ENCODE results near the gene WSCD2.

Gene WSCD2

GRCh38 chr12:108175310-108175709 lies 46.2 kb downstream of the WSCD2 start:
- H3K4me3 ChIP-seq (ENCODE audit: low read length), result no peak overlapping the region
- no peaks in the 10 kb centered on the region for H3K27me3 ChIP-seq (ENCODE audit: insufficient read depth, low read length, poor library complexity)
- H3K27ac ChIP-seq (ENCODE audit: low read depth, low read length), result no peak overlapping the region

DNA sequence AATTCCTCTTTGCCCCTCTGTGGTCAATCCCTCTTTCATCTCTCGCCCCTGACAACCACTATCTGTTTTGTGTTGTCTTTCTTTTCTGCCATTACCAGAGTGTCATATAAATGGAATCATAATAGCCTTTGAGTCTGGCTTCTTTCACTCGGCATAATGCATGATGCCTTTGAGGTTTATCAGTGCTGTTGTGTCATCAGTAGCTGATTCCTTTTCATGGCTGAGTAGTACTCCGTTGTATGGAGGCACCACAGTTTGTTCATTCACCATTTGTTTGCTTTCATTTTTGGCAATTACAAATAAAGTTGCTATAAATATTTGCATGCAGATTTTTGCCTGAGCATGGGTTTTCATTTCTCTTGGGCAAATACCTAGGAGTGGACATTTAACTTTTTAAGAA lies 47.2 kb downstream of the WSCD2 start:
- H3K9ac ChIP-seq (ENCODE audit: low read length), result no peak overlapping the region
- no peak overlapping the region for H3K4ac ChIP-seq (ENCODE audit: low read depth, low read length)
- H3K36me3 ChIP-seq (ENCODE audit: control insufficient read depth, insufficient read depth, low read length), result no peaks in the 10 kb centered on the region
- no peak overlapping the region for H4K5ac ChIP-seq (ENCODE audit: low read length)
- H3K23ac ChIP-seq (ENCODE audit: low read length), result no peak overlapping the region
- H3K4me3 ChIP-seq (ENCODE audit: low read length), result no peak overlapping the region
- H4K8ac ChIP-seq (ENCODE audit: low read depth, low read length), result no peak overlapping the region
- H3K27ac ChIP-seq (ENCODE audit: low read depth, low read length), result no peak overlapping the region
- H2BK120ac ChIP-seq (ENCODE audit: low read depth, low read length), result no peak overlapping the region
- H2BK5ac ChIP-seq (ENCODE audit: low read length), result no peak overlapping the region
- no peaks in the 10 kb centered on the region for H3K79me1 ChIP-seq (ENCODE audit: low read length)
- no CpG with 5 or more reads among the region's 3 CpGs for WGBS (ENCODE audit: extremely low coverage, insufficient coverage, low lambda C conversion rate)
- no peaks in the 10 kb centered on the region for H3K27me3 ChIP-seq (ENCODE audit: insufficient read depth, low read length, poor library complexity)
- H3K79me2 ChIP-seq (ENCODE audit: control insufficient read depth, insufficient read depth, low read length), result no peaks in the 10 kb centered on the region
- H3K56ac ChIP-seq (ENCODE audit: low read length), result no peak overlapping the region
- H2BK15ac ChIP-seq (replicated peaks; ENCODE audit: low read depth), result no peak overlapping the region
- H3K4me2 ChIP-seq (ENCODE audit: low read length), result no peak overlapping the region
- no peak overlapping the region for H2AK5ac ChIP-seq (ENCODE audit: low read length)
- H3K4me1 ChIP-seq (ENCODE audit: control insufficient read depth, low read depth, low read length), result peaks cover 5% of the 10 kb centered on the region
- no peak overlapping the region for H3K18ac ChIP-seq (ENCODE audit: low read length)
- no peak for DNase-seq

More at GRCh38 chr12:108175310-108175709, 46.2 kb downstream of the WSCD2 start:
- Histone ChIP-seq H2BK15ac (replicated peaks; ENCODE audit: low read depth) (no peak overlapping the region), H2BK5ac (ENCODE audit: low read length) (no peak overlapping the region), H3K56ac (ENCODE audit: low read length) (no peak overlapping the region), H2BK120ac (ENCODE audit: low read depth, low read length) (no peak overlapping the region), H4K8ac (ENCODE audit: low read depth, low read length) (no peak overlapping the region), H4K5ac (ENCODE audit: low read length) (no peak overlapping the region), H3K4ac (ENCODE audit: low read depth, low read length) (no peak overlapping the region), H3K79me2 (ENCODE audit: control insufficient read depth, insufficient read depth, low read length) (no peaks in the 10 kb centered on the region), H2AK5ac (ENCODE audit: low read length) (no peak overlapping the region), H3K9ac (ENCODE audit: low read length) (no peak overlapping the region), H3K4me2 (ENCODE audit: low read length) (no peak overlapping the region), H3K4me1 (ENCODE audit: control insufficient read depth, low read depth, low read length) (peaks cover 5% of the 10 kb centered on the region), H3K79me1 (ENCODE audit: low read length) (no peaks in the 10 kb centered on the region), H3K18ac (ENCODE audit: low read length) (no peak overlapping the region), H3K36me3 (ENCODE audit: control insufficient read depth, insufficient read depth, low read length) (no peaks in the 10 kb centered on the region), H3K23ac (ENCODE audit: low read length) (no peak overlapping the region)
- DNase-seq, result no peak
- no CpG with 5 or more reads among the region's 4 CpGs for WGBS (ENCODE audit: extremely low coverage, insufficient coverage, low lambda C conversion rate)

- DNase-seq, result no peak
- H3K27me3 ChIP-seq (ENCODE audit: insufficient read depth, low read length, poor library complexity), result no peaks in the 10 kb centered on the region
- H3K4ac ChIP-seq (ENCODE audit: low read depth, low read length), result no peak overlapping the region
- no peak overlapping the region for H3K9ac ChIP-seq (ENCODE audit: low read length)
- no peak overlapping the region for H2BK15ac ChIP-seq (replicated peaks; ENCODE audit: low read depth)
- no peak overlapping the region for H4K5ac ChIP-seq (ENCODE audit: low read length)
- no peak overlapping the region for H3K4me3 ChIP-seq (ENCODE audit: low read length)
- H3K79me2 ChIP-seq (ENCODE audit: control insufficient read depth, insufficient read depth, low read length), result no peaks in the 10 kb centered on the region
- no peak overlapping the region for H3K4me2 ChIP-seq (ENCODE audit: low read length)
- no CpG with 5 or more reads among the region's 3 CpGs for whole genome bisulfite sequencing (ENCODE audit: extremely low coverage, insufficient coverage, low lambda C conversion rate)
- H3K4me1 ChIP-seq (ENCODE audit: control insufficient read depth, low read depth, low read length), result peaks cover 5% of the 10 kb centered on the region
- H3K27ac ChIP-seq (ENCODE audit: low read depth, low read length), result no peak overlapping the region
- H3K56ac ChIP-seq (ENCODE audit: low read length), result no peak overlapping the region
- no peak overlapping the region for H3K18ac ChIP-seq (ENCODE audit: low read length)
- H2BK5ac ChIP-seq (ENCODE audit: low read length), result no peak overlapping the region
- H3K79me1 ChIP-seq (ENCODE audit: low read length), result no peaks in the 10 kb centered on the region
- H2AK5ac ChIP-seq (ENCODE audit: low read length), result no peak overlapping the region
- H3K23ac ChIP-seq (ENCODE audit: low read length), result no peak overlapping the region
- H3K36me3 ChIP-seq (ENCODE audit: control insufficient read depth, insufficient read depth, low read length), result no peaks in the 10 kb centered on the region
- H4K8ac ChIP-seq (ENCODE audit: low read depth, low read length), result no peak overlapping the region
- no peak overlapping the region for H2BK120ac ChIP-seq (ENCODE audit: low read depth, low read length)
Observed at GRCh38 chr12:108177131-108177530, 48.0 kb downstream of the WSCD2 start.

DNA sequence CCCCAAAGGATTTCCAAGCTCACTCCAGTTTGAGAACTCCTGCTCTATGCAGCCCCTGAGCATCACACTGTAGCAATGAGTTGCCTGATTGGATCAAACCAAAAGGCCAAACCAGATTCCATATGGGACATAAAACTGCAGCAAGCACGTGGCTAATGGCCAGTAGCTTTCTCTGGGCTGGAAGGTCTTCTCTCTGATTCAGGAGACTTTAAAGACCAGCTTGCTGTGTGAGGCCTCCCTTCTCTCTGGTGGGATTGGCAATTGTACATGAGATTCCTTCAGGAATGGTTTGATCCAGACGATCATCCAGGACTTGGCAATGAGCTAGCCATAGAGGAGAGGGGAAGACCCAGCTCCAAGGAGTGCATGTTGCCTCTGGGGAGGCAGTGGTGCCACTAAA lies 50.2 kb downstream of the WSCD2 start:
- H3K79me2 ChIP-seq (ENCODE audit: control insufficient read depth, insufficient read depth, low read length), result no peaks in the 10 kb centered on the region
- H2BK15ac ChIP-seq (replicated peaks; ENCODE audit: low read depth), result no peak overlapping the region
- H3K18ac ChIP-seq (ENCODE audit: low read length), result no peak overlapping the region
- H4K8ac ChIP-seq (ENCODE audit: low read depth, low read length), result no peak overlapping the region
- no peak overlapping the region for H3K4ac ChIP-seq (ENCODE audit: low read depth, low read length)
- no peak overlapping the region for H3K56ac ChIP-seq (ENCODE audit: low read length)
- H3K36me3 ChIP-seq (ENCODE audit: control insufficient read depth, insufficient read depth, low read length), result no peaks in the 10 kb centered on the region
- H2AK5ac ChIP-seq (ENCODE audit: low read length), result no peak overlapping the region
- no peaks in the 10 kb centered on the region for H3K27me3 ChIP-seq (ENCODE audit: insufficient read depth, low read length, poor library complexity)
- peaks cover 3% of the 10 kb centered on the region for H3K4me1 ChIP-seq (ENCODE audit: control insufficient read depth, low read depth, low read length)
- no peak overlapping the region for H3K9ac ChIP-seq (ENCODE audit: low read length)
- no CpG with 5 or more reads among the region's 2 CpGs for WGBS (ENCODE audit: extremely low coverage, insufficient coverage, low lambda C conversion rate)
- DNase-seq, result no peak
- no peak overlapping the region for H4K5ac ChIP-seq (ENCODE audit: low read length)
- no peak overlapping the region for H3K27ac ChIP-seq (ENCODE audit: low read depth, low read length)
- no peak overlapping the region for H3K4me2 ChIP-seq (ENCODE audit: low read length)
- no peak overlapping the region for H3K23ac ChIP-seq (ENCODE audit: low read length)
- no peak overlapping the region for H2BK5ac ChIP-seq (ENCODE audit: low read length)
- H3K79me1 ChIP-seq (ENCODE audit: low read length), result no peaks in the 10 kb centered on the region
- H2BK120ac ChIP-seq (ENCODE audit: low read depth, low read length), result no peak overlapping the region
- no peak overlapping the region for H3K4me3 ChIP-seq (ENCODE audit: low read length)

GRCh38 chr12:108180255-108181094 lies 51.4 kb downstream of the WSCD2 start:
- Histone ChIP-seq H3K18ac (ENCODE audit: low read length) (no peak overlapping the region), H3K27me3 (ENCODE audit: insufficient read depth, low read length, poor library complexity) (no peaks in the 10 kb centered on the region), H2AK5ac (ENCODE audit: low read length) (no peak overlapping the region), H3K4me3 (ENCODE audit: low read length) (no peak overlapping the region), H3K4ac (ENCODE audit: low read depth, low read length) (no peak overlapping the region), H3K27ac (ENCODE audit: low read depth, low read length) (no peak overlapping the region), H3K4me2 (ENCODE audit: low read length) (no peak overlapping the region), H2BK15ac (replicated peaks; ENCODE audit: low read depth) (no peak overlapping the region), H2BK120ac (ENCODE audit: low read depth, low read length) (no peak overlapping the region), H3K79me2 (ENCODE audit: control insufficient read depth, insufficient read depth, low read length) (no peaks in the 10 kb centered on the region), H4K8ac (ENCODE audit: low read depth, low read length) (no peak overlapping the region), H4K5ac (ENCODE audit: low read length) (no peak overlapping the region), H3K23ac (ENCODE audit: low read length) (no peak overlapping the region), H3K79me1 (ENCODE audit: low read length) (no peaks in the 10 kb centered on the region), H3K56ac (ENCODE audit: low read length) (no peak overlapping the region), H3K4me1 (ENCODE audit: control insufficient read depth, low read depth, low read length) (no peaks in the 10 kb centered on the region), H3K9ac (ENCODE audit: low read length) (no peak overlapping the region), H3K36me3 (ENCODE audit: control insufficient read depth, insufficient read depth, low read length) (no peaks in the 10 kb centered on the region), H2BK5ac (ENCODE audit: low read length) (no peak overlapping the region)
- no peak for DNase-seq
- WGBS (ENCODE audit: extremely low coverage, insufficient coverage, low lambda C conversion rate), result 100% methylated on average over 1 of the region's 7 CpGs

- Histone ChIP-seq H3K4me2 (ENCODE audit: low read length) (no peak overlapping the region), H2AK5ac (ENCODE audit: low read length) (no peak overlapping the region), H3K36me3 (ENCODE audit: control insufficient read depth, insufficient read depth, low read length) (no peaks in the 10 kb centered on the region), H3K79me1 (ENCODE audit: low read length) (no peaks in the 10 kb centered on the region), H4K5ac (ENCODE audit: low read length) (no peak overlapping the region), H2BK120ac (ENCODE audit: low read depth, low read length) (no peak overlapping the region), H2BK5ac (ENCODE audit: low read length) (no peak overlapping the region), H3K79me2 (ENCODE audit: control insufficient read depth, insufficient read depth, low read length) (no peaks in the 10 kb centered on the region), H3K4me3 (ENCODE audit: low read length) (no peak overlapping the region), H3K56ac (ENCODE audit: low read length) (no peak overlapping the region), H2BK15ac (replicated peaks; ENCODE audit: low read depth) (no peak overlapping the region), H3K27ac (ENCODE audit: low read depth, low read length) (no peak overlapping the region), H3K4ac (ENCODE audit: low read depth, low read length) (no peak overlapping the region), H3K9ac (ENCODE audit: low read length) (no peak overlapping the region), H3K18ac (ENCODE audit: low read length) (no peak overlapping the region), H4K8ac (ENCODE audit: low read depth, low read length) (no peak overlapping the region), H3K4me1 (ENCODE audit: control insufficient read depth, low read depth, low read length) (no peaks in the 10 kb centered on the region), H3K23ac (ENCODE audit: low read length) (no peak overlapping the region), H3K27me3 (ENCODE audit: insufficient read depth, low read length, poor library complexity) (no peaks in the 10 kb centered on the region)
- DNase-seq, result no peak
- no CpG with 5 or more reads among the region's 8 CpGs for WGBS (ENCODE audit: extremely low coverage, insufficient coverage, low lambda C conversion rate)
Observed at GRCh38 chr12:108181095-108181454, 52.0 kb downstream of the WSCD2 start.

All from mesendoderm (in vitro differentiated cells).